Hepatocyte (in vitro differentiated cells): Measurements from ENCODE around the gene RNF217. TPM values are rescaled to one million over a fixed set of nuclear protein-coding genes. Genes with fewer than 3 reads are reported as not detected.

ENCODE experiments used
- DNase-seq: peaks from one replicate; pipeline ENCODE4 v3.0.0-alpha.2; 2016; ENCODE audit warnings: low spot score
- H2AFZ ChIP-seq: fragments of 200-600 bp; sonication (generic); 2 replicates; pipeline ENCODE4 v1.6.0; 2016; ENCODE audit warnings: antibody characterized with exemption, mild to moderate bottlenecking
- H3K27ac ChIP-seq: fragments of 200-600 bp; sonication (generic); 2 replicates; pipeline ENCODE4 v1.5.1; 2016; ENCODE audit warnings: mild to moderate bottlenecking
- H3K27me3 ChIP-seq: fragments of 200-600 bp; sonication (generic); 2 replicates; pipeline ENCODE4 v1.6.1; 2016
- H3K36me3 ChIP-seq: fragments of 200-600 bp; sonication (generic); replicated peaks from 2 replicates; pipeline ENCODE4 v1.5.1; 2016; ENCODE audit warnings: low read depth; ENCODE audit not compliant: insufficient read depth
- H3K4me1 ChIP-seq: fragments of 200-600 bp; sonication (generic); 2 replicates; pipeline ENCODE4 v1.5.1; 2016; ENCODE audit warnings: mild to moderate bottlenecking, moderate library complexity; ENCODE audit not compliant: insufficient read depth
- H3K4me2 ChIP-seq: fragments of 200-600 bp; sonication (generic); 2 replicates; pipeline ENCODE4 v1.6.0; 2016
- H3K4me3 ChIP-seq: fragments of 200-600 bp; sonication (generic); 2 replicates; pipeline ENCODE4 v1.5.1; 2016; ENCODE audit warnings: mild to moderate bottlenecking
- H3K79me2 ChIP-seq: fragments of 200-600 bp; sonication (generic); 2 replicates; pipeline ENCODE4 v1.6.0; 2017; ENCODE audit warnings: mild to moderate bottlenecking
- H3K9me2 ChIP-seq: fragments of 200-600 bp; sonication (generic); replicated peaks from 2 replicates; pipeline ENCODE4 v1.6.0; 2017; ENCODE audit warnings: mild to moderate bottlenecking; ENCODE audit not compliant: insufficient read depth
- H3K9me3 ChIP-seq: fragments of 200-600 bp; sonication (generic); 2 replicates; pipeline ENCODE4 v1.5.1; 2016; ENCODE audit warnings: low read depth, mild to moderate bottlenecking
- H4K20me1 ChIP-seq: fragments of 200-600 bp; sonication (generic); 2 replicates; pipeline ENCODE4 v1.6.0; 2016; ENCODE audit warnings: mild to moderate bottlenecking; ENCODE audit not compliant: insufficient read depth, poor library complexity, severe bottlenecking
- CTCF ChIP-seq: fragments of 200-600 bp; sonication (generic); IDR thresholded peaks from 2 replicates; pipeline ENCODE4 v1.5.1; 2016; ENCODE audit warnings: antibody characterized with exemption, mild to moderate bottlenecking; ENCODE audit not compliant: poor library complexity
- EZH2 ChIP-seq: fragments of 200-600 bp; sonication (generic); IDR thresholded peaks from 2 replicates; pipeline ENCODE4 v1.6.1; 2016; ENCODE audit warnings: antibody characterized with exemption, mild to moderate bottlenecking, borderline replicate concordance
- EZH2phosphoT487 ChIP-seq: fragments of 200-600 bp; sonication (generic); IDR thresholded peaks from one replicate; pipeline ENCODE4 v1.6.1; 2018; ENCODE audit warnings: antibody characterized with exemption, mild to moderate bottlenecking, low read depth, moderate library complexity; ENCODE audit not compliant: unreplicated experiment, severe bottlenecking
- WGBS: methylation state at CpG from one replicate; pipeline ENCODE4 v1.1.6; 2016; ENCODE audit warnings: low lambda C conversion rate; ENCODE audit errors: missing lambda C conversion rate; 5-methylcytosine and 5-hydroxymethylcytosine counted together
- polyA plus RNA-seq: library from polyadenylated mRNA; unstranded; fragments of >200 nt; fragmentation: Nextera tagmentation; extraction: Ambion mirVana; gene quantifications from 2 replicates; pipeline ENCODE4 v1.2.1, GENCODE V29; 2016
- total RNA-seq: library from RNA; depleted of rRNA; stranded (reverse); fragments of >200 nt; gene quantifications from 2 replicates; pipeline ENCODE4 v1.2.3, GENCODE V29; 2014

The RNF217 gene
- total and polyA plus RNA-seq, 2 experiments from 2014 or later, result 8.8 to 18.4 TPM

- no peak for DNase-seq
- no peak overlapping the region for H3K4me3 ChIP-seq
- H4K20me1 ChIP-seq, result no peaks in the 10 kb centered on the region
- H3K4me2 ChIP-seq, result no peak overlapping the region
- 97% methylated on average over 4 of the region's 4 CpGs for WGBS
- no peak overlapping the region for H2AFZ ChIP-seq
- peaks cover 17% of the 10 kb centered on the region for H3K79me2 ChIP-seq
- H3K9me2 ChIP-seq, result no peaks in the 10 kb centered on the region
- no peaks in the 10 kb centered on the region for H3K27me3 ChIP-seq
- H3K4me1 ChIP-seq, result no peaks in the 10 kb centered on the region
- no peaks in the 10 kb centered on the region for H3K9me3 ChIP-seq
- TF ChIP-seq EZH2 (no peak), CTCF (no peak), EZH2phosphoT487 (no peak)
- no peaks in the 10 kb centered on the region for H3K36me3 ChIP-seq
- peak overlapping the region; percentile 5 for H3K27ac ChIP-seq
Measured at GRCh38 chr6:125015152-125015551, 52.9 kb downstream of the RNF217 start.

GRCh38 chr6:125018136-125018535, 55.9 kb downstream of the RNF217 start:
- no peak overlapping the region for H2AFZ ChIP-seq
- H3K27ac ChIP-seq, result no peak overlapping the region
- no peaks in the 10 kb centered on the region for H3K9me3 ChIP-seq
- no peaks in the 10 kb centered on the region for H3K4me1 ChIP-seq
- TF ChIP-seq EZH2phosphoT487 (no peak), EZH2 (no peak), CTCF (no peak)
- H3K27me3 ChIP-seq, result no peaks in the 10 kb centered on the region
- H3K79me2 ChIP-seq, result peaks cover 5% of the 10 kb centered on the region
- DNase-seq, result no peak
- H3K36me3 ChIP-seq, result no peaks in the 10 kb centered on the region
- H3K4me2 ChIP-seq, result no peak overlapping the region
- H3K9me2 ChIP-seq, result no peaks in the 10 kb centered on the region
- H3K4me3 ChIP-seq, result no peak overlapping the region
- no peaks in the 10 kb centered on the region for H4K20me1 ChIP-seq

GRCh38 chr6:125019281-125019680, 57.0 kb downstream of the RNF217 start:
- Histone ChIP-seq H3K4me3 (no peak overlapping the region), H3K79me2 (peaks cover 9% of the 10 kb centered on the region), H3K36me3 (no peaks in the 10 kb centered on the region), H3K4me1 (no peaks in the 10 kb centered on the region), H3K4me2 (no peak overlapping the region), H3K27me3 (no peaks in the 10 kb centered on the region), H2AFZ (no peak overlapping the region), H3K9me3 (no peaks in the 10 kb centered on the region), H3K9me2 (no peaks in the 10 kb centered on the region), H3K27ac (no peak overlapping the region), H4K20me1 (no peaks in the 10 kb centered on the region)
- WGBS, result 90% methylated on average over 2 of the region's 2 CpGs
- TF ChIP-seq EZH2phosphoT487 (no peak), CTCF (no peak), EZH2 (no peak)
- DNase-seq, result no peak

- H3K27ac ChIP-seq, result no peak overlapping the region
- H2AFZ ChIP-seq, result no peak overlapping the region
- peaks cover 9% of the 10 kb centered on the region for H3K79me2 ChIP-seq
- H3K4me2 ChIP-seq, result no peak overlapping the region
- no peaks in the 10 kb centered on the region for H3K4me1 ChIP-seq
- DNase-seq, result no peak
- no peak overlapping the region for H3K4me3 ChIP-seq
- no peaks in the 10 kb centered on the region for H4K20me1 ChIP-seq
- no peaks in the 10 kb centered on the region for H3K9me2 ChIP-seq
- WGBS, result 92% methylated on average over 6 of the region's 6 CpGs
- H3K9me3 ChIP-seq, result no peaks in the 10 kb centered on the region
- TF ChIP-seq EZH2 (no peak), CTCF (no peak), EZH2phosphoT487 (no peak)
- no peaks in the 10 kb centered on the region for H3K36me3 ChIP-seq
- no peaks in the 10 kb centered on the region for H3K27me3 ChIP-seq
Measured at GRCh38 chr6:125019918-125020317, 57.7 kb downstream of the RNF217 start.
